HG03439 (cell line): ENCODE results near the gene PLPP7.

ENCODE experiments used
- ATAC-seq: cut with Tn5 transposase; IDR thresholded peaks from one replicate; pipeline ENCODE4 v1.9.1; 2021; ENCODE audit warnings: mild to moderate bottlenecking, moderate library complexity; ENCODE audit not compliant: unreplicated experiment

PLPP7 gene

DNA sequence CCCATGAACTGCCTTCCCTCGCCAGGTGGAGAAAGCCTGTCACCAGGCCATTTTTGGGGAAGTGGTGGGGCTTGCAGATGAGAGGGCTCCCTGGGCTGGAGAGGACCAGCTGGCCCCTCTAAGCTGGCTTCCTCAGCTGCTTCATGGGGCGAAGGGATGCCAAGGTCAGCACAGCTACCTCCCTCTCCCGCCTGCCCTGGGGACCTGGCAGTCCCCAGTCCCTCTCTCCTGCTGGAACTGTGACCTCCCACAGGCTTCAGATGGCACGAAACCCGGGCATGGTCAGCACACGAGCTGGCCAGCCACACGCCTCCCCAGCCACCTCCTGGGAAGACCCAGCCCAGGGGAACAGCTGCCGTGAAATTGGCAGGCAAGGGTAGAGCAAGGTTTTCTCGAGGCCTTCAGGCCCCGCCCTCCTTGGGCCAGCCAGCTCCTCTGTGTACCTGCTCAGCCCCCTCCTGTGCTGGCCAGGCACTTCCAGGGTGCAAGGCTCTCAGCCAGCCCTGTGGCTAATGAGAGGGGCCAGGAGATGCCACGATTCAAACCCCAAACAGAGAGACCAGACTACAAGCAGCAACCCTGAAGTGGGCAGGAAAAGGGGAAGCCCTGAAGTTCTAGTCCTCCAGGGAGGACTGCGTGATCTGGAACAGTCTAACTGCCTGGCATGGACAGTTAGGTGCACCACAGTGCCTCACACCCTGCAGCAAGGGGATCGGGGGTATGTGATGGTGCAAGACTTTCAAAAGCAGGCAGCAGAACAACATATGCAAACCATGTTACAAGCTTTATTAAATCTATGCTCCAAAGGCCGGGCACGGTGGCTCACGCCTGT, 12.9 kb downstream of the PLPP7 start:
- ATAC-seq = no peak

GRCh38 chr9:131303381-131304321, 14.1 kb downstream of the PLPP7 start:
- ATAC-seq = no peak

DNA sequence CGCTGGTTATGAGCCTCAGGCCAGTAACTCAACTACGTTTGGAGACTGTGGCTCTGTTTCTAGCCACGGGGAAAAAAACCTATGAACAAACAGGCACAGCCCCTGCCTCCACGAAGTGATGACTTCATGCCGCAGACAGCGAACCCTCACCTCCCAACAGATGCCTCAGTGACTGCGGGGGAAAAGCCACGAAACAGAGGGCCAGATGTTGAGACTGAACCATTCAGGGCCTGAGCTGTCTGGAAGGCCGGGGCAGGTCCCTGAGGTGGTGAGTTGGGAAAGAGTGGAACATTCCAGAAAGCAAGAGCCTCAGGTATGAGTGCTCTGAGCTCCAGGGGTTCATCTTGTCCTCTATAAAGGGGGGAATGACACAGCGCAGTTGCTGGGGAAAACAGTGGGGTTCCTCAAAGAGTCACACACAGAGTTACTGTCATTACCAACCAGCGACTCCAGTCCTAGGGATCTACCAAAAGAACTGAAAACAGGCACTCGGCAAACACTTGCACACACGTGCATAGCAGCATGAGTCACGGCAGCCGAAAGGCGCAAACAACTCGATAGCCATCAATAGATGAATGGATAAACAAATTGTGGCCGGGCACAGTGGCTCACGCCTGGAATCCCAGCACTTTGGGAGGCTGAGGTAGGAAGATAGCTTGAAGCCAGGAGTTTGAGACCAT, 15.3 kb downstream of the PLPP7 start:
- ATAC-seq = no peak

- no peak for ATAC-seq
Measured at GRCh38 chr9:131306397-131307004, 17.0 kb downstream of the PLPP7 start.

GRCh38 chr9:131307974-131308373, 18.5 kb downstream of the PLPP7 start:
- no peak for ATAC-seq

DNA sequence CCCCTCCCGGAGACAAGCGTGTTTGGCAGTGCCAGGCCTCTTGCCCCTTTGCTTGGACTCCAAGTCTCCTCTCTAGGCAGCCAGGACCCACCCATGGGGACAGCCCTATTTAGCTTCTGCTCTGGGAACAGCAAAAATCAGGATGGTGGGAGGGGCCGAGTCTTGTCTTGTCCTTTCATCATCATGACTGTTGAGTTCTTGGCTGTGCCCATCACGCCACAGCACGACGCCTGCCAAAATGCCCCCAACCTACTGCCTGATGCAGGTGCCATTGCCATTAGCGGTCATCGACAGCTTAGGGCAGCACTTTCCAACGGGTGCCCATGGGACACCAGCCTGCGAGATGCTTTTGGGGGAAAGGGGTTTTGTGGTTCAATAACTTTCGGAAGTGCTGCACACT, 18.9 kb downstream of the PLPP7 start:
- no peak for ATAC-seq

DNA sequence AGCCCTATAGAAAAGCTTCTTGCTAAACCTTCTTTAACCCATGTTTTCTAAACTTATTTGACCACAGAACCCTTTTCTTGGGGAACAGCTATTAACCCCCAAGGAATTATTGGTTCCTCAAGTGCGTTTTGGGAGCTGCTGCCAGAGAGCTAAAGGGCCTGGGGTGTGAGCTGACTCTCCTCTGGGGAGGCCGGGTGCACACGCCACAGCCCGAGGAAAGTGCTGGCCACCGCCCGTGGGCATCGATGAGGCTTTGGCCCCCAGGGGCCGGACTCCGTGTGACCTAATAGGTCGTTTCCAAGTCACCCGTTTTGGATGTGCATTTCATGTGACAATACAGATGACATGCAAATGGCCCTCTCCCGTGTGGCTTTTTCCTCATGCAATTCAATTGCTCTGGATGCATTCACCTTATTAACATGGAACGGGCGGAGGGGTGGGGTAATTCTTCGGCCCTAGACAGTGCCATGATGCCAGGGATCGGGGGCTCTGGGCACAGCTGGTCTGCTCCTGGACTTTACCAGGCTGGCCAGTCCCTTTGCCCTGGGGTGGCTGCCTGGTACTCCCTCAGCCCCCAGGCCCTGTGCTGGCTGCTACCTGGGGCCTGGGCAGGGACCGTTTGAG, 19.5 kb downstream of the PLPP7 start:
- ATAC-seq = no peak

DNA sequence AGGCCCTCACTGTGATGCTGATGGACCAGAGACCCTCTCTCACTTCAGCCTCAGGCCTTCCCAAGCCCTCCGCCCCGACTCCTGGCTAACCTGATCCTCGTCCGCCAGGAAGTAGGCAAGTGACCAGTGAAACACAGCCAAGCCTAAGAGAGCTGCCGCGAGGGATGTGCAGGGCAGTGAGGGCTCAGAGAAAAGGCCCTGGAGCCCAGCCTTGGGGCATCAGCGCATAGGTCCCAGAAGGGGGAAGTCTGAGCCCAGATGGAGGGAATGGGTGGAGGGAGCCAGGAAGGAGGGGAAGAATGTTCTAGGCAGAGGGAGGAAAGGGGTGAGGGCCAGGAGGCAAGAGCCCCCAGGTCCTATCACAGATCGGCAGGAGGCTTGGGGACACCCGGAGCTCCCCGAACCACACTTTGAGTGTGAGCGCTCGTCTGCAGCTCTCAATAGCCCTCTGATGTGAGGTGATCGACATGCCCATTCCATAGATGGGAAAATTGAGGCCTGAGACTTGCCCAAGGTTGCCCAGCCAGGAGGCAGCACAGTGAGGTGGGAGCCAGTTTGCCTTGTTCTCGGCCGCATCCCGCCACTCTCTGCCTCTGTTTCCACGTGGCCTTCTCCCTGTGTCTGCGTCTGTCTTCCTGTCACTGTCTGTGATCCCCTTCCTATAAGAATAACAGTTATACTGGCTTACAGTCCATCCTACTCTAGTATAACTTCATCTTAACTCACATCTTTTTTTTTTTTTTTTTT, 20.2 kb downstream of the PLPP7 start:
- ATAC-seq = no peak

DNA sequence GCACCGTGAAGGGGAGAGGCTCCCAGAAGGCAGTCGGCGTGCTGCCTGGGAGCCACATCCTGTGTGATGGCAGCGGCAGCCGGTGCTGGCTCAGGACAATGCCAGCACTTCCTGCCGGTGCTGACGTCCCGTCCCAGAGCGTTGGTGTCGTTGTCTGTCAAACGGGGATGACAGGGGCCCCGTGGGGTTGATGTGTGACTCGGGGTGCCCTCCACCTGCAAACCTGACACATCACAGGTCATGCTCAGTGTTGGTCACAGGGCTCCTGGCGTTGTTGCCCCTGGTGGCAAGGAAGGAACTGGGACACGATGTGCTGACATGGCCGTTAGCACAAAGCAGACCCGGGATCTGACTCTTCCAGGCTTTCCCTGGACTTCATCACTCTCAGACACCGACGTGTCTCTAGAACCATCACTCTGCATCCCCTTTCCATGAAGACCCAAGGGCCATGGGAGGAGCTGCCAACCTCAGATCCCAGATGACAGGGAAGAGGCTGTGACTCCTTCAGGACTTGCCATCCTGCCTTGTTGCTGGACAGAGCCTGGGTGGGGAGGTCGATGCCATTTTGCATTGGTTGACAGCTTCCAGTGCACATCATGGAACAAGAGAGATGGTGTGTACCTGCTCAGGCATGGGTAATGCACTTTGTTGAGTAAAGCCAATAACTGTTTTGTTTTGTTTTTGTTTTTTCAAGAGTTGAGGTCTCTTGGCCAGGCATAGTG, 21.5 kb downstream of the PLPP7 start:
- ATAC-seq = no peak

GRCh38 chr9:131312246-131312645, 22.7 kb downstream of the PLPP7 start:
- no peak for ATAC-seq

- no peak for ATAC-seq
Measured at GRCh38 chr9:131312822-131313770, 23.6 kb downstream of the PLPP7 start.

DNA sequence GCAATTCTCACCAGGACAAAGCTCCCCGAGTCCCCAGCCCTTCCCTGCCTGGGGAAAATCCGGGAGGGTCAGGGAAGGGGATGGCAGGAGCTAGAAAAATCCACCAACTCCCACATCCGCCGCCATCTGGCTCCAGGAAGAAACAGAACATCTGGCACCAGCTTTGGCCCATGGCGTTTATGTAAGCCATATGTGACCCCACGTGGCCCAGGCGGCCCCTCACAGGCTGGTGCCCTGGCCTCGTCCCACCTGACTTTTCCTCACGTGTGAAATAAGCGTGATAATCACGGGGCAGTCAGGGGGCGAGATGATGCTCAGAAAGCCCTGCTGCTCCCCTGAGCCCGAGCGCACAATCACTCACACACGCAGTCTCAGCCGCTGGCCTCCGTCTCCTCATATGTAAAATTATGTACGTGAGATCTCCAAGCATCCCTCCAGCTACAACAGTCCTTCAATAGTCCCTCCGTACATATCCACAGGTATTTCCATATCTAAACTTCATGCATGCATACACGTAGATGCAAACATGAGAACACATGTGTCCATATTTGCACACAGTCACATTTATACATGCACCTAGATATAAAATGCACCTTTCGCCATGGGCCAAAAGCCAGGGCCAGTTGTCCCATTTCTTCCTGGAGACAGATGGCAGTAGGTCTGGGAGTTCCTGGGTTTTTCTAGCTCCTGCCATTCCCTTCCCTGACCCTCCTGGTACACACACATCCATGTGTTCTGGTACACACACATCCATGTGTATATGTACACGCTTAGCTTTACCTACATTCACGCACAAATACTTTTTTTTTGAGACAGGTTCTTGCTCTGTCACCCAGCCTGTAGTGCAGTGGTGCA, 28.9 kb downstream of the PLPP7 start:
- ATAC-seq = no peak

GRCh38 chr9:131319486-131319885, 30.0 kb downstream of the PLPP7 start:
- ATAC-seq = no peak

DNA sequence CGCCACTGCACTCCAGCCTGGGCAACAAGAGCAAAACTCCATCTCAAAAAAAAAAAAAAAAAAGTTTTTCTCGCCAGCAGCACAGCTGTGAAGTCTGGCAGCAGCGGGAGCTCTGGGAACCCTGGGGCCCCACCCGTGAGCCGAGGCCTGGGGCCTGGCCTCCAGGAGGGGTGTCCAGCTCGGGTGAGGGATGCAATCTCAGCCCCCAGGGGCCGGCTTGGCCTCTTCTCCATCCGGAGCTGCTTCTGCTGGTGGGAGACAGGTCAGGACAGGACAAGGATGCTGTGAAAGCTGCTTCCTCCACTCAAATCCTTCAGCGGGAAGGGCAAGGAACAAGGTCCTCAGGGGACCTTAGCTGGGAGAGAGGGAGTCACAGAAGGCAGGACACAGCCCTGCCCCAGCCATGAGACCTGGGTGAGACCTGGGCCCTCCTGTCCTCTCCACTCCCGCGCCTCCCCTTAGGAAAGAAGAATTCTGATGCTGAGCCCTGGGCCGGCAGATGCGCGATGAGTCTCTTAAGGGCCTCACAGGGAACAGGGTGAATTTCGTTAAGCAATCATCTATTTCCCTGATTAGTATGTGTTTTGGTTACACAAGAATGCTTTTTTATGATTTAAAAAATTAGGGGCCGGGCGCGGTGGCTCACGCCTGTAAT, 30.6 kb downstream of the PLPP7 start:
- ATAC-seq = no peak

- no peak for ATAC-seq
Measured at GRCh38 chr9:131323629-131324028, 34.1 kb downstream of the PLPP7 start.
